Fibroblast of lung (primary cell): ENCODE results near the gene EEIG1.

Experiments used
- CTCF ChIP-seq, 2 donors: IDR thresholded peaks in 1 of 2; conservative IDR thresholded peaks in 1 of 2; 1 replicate in 1 of 2; 2 replicates in 1 of 2; pipeline ENCODE4 v1.5.1; 2011 to 2012; ENCODE audit warnings: low read length in 2 of 2, control low read depth in 1 of 2, inconsistent platforms in 1 of 2, low read depth in 1 of 2, mild to moderate bottlenecking in 1 of 2
- EZH2 ChIP-seq: IDR thresholded peaks from 2 replicates; pipeline ENCODE4 v1.5.1; 2012; ENCODE audit warnings: low read length, control low read depth, mild to moderate bottlenecking; ENCODE audit errors: missing control alignments

- TF ChIP-seq CTCF (conservative IDR thresholded peaks at IDR 0.05 in 1 of 2, IDR thresholded peaks at IDR 0.05 in 1 of 2; ENCODE audit: low read depth in 1 of 2, low read length in 2 of 2) (no peak), EZH2 (no peak)
Measured at GRCh38 chr9:127974769-127975261, 6.0 kb downstream of the EEIG1 start.
